WTC11 (cell line): ENCODE measurements around the gene ASB3. TPM values are rescaled to one million over a fixed set of nuclear protein-coding genes. Genes with fewer than 3 reads are reported as not detected.

ENCODE experiments used
- ATAC-seq: fragments of 200-7000 bp; cut with Tn5 transposase; 2 replicates; pipeline ENCODE4 v1.10.0; 2021; ENCODE audit warnings: mild to moderate bottlenecking, moderate library complexity
- CTCF ChIA-PET: fragments of 300-600 bp; sonication (Branson Sonifier 250); formaldehyde crosslinking; loops from one replicate; lab custom pipeline; 2021; ENCODE audit warnings: antibody characterized with exemption; lab: Charles Lee
- POLR2A ChIA-PET: fragments of 350-600 bp; sonication (Branson Sonifier 250); formaldehyde crosslinking; loops from one replicate; lab custom pipeline; 2021; ENCODE audit warnings: antibody characterized with exemption; lab: Charles Lee
- DNase-seq: peaks from one replicate; pipeline ENCODE4 v3.0.0; 2021; ENCODE audit warnings: low spot score
- H3K27ac Mint-ChIP-seq: 2 replicates; pipeline ENCODE4 v1.8.0; 2021; ENCODE audit warnings: mixed read lengths
- H3K27me3 Mint-ChIP-seq: 2 replicates; pipeline ENCODE4 v1.8.0; 2021; ENCODE audit warnings: low read depth, mild to moderate bottlenecking, moderate library complexity, mixed read lengths
- H3K36me3 Mint-ChIP-seq: 2 replicates; pipeline ENCODE4 v1.8.0; 2021; ENCODE audit warnings: mixed read lengths
- H3K4me1 Mint-ChIP-seq: 2 replicates; pipeline ENCODE4 v1.8.0; 2022; ENCODE audit warnings: mixed read lengths
- H3K4me3 Mint-ChIP-seq: 2 replicates; pipeline ENCODE4 v1.8.0; 2021; ENCODE audit warnings: mild to moderate bottlenecking, moderate library complexity, mixed read lengths
- H3K9me3 Mint-ChIP-seq: 2 replicates; pipeline ENCODE4 v1.8.0; 2021; ENCODE audit warnings: mixed read lengths
- ESRRA ChIP-seq: sonication (generic); formaldehyde crosslinking; IDR thresholded peaks from 2 replicates; pipeline ENCODE4 v1.8.1; 2022; ENCODE audit warnings: mild to moderate bottlenecking, missing genetic modification reagents, borderline replicate concordance
- ETV6 ChIP-seq: sonication (generic); formaldehyde crosslinking; IDR thresholded peaks from 2 replicates; pipeline ENCODE4 v1.8.1; 2022; ENCODE audit warnings: mild to moderate bottlenecking, missing genetic modification reagents
- NR2C2 ChIP-seq: sonication (generic); formaldehyde crosslinking; IDR thresholded peaks from 2 replicates; pipeline ENCODE4 v1.8.0; 2022; ENCODE audit warnings: mild to moderate bottlenecking, missing genetic modification reagents
- OVOL2 ChIP-seq: fragments of 250-450 bp; sonication (Bioruptor Pico); IDR thresholded peaks from 2 replicates; pipeline ENCODE4 v1.9.0; 2021; ENCODE audit warnings: mild to moderate bottlenecking, borderline replicate concordance
- ZNF416 ChIP-seq: fragments of 250-450 bp; sonication (Bioruptor Pico); IDR thresholded peaks from 2 replicates; pipeline ENCODE4 v1.9.0; 2021; ENCODE audit warnings: mild to moderate bottlenecking, inconsistent platforms
- total RNA-seq: library from RNA; stranded (reverse); gene quantifications from 3 replicates; pipeline ENCODE4 v1.2.3, GENCODE V29; 2021
- TF ChIP-seq, protein P1 (sequence below): sonication (generic); formaldehyde crosslinking; IDR thresholded peaks from 2 replicates; pipeline ENCODE4 v1.8.0; 2023; ENCODE audit warnings: missing genetic modification reagents, mild to moderate bottlenecking, borderline replicate concordance
- TF ChIP-seq, protein P2 (sequence below): fragments of 250-450 bp; sonication (Bioruptor Pico); IDR thresholded peaks from 2 replicates; pipeline ENCODE4 v1.8.0; 2021; ENCODE audit warnings: mild to moderate bottlenecking
- TF ChIP-seq, protein P3 (sequence below): sonication (generic); formaldehyde crosslinking; IDR thresholded peaks from 2 replicates; pipeline ENCODE4 v1.8.1; 2023; ENCODE audit warnings: mild to moderate bottlenecking, missing genetic modification reagents
- TF ChIP-seq, protein P4 (sequence below): fragments of 250-450 bp; sonication (Bioruptor Pico); IDR thresholded peaks from 2 replicates; pipeline ENCODE4 v1.9.0; 2021; ENCODE audit warnings: mild to moderate bottlenecking, borderline replicate concordance
- TF ChIP-seq, protein P5 (sequence below): sonication (generic); formaldehyde crosslinking; IDR thresholded peaks from 2 replicates; pipeline ENCODE4 v1.8.0; 2023; ENCODE audit warnings: mild to moderate bottlenecking, missing genetic modification reagents
- TF ChIP-seq, protein P6 (sequence below): sonication (generic); formaldehyde crosslinking; IDR thresholded peaks from 2 replicates; pipeline ENCODE4 v1.8.1; 2022; ENCODE audit warnings: mild to moderate bottlenecking, moderate library complexity, missing genetic modification reagents
- TF ChIP-seq, protein P7 (sequence below): sonication (generic); formaldehyde crosslinking; IDR thresholded peaks from 2 replicates; pipeline ENCODE4 v1.8.0; 2022; ENCODE audit warnings: mild to moderate bottlenecking, missing genetic modification reagents
- TF ChIP-seq, protein P8 (sequence below): sonication (generic); formaldehyde crosslinking; IDR thresholded peaks from 2 replicates; pipeline ENCODE4 v1.8.1; 2023; ENCODE audit warnings: mild to moderate bottlenecking, missing genetic modification reagents, borderline replicate concordance
- TF ChIP-seq, protein P9 (sequence below): sonication (generic); formaldehyde crosslinking; IDR thresholded peaks from 2 replicates; pipeline ENCODE4 v1.8.1; 2023; ENCODE audit warnings: mild to moderate bottlenecking, missing genetic modification reagents, moderate library complexity

ASB3 gene
- total RNA-seq, 1 experiment from 2014 or later: 30.2 TPM

DNA sequence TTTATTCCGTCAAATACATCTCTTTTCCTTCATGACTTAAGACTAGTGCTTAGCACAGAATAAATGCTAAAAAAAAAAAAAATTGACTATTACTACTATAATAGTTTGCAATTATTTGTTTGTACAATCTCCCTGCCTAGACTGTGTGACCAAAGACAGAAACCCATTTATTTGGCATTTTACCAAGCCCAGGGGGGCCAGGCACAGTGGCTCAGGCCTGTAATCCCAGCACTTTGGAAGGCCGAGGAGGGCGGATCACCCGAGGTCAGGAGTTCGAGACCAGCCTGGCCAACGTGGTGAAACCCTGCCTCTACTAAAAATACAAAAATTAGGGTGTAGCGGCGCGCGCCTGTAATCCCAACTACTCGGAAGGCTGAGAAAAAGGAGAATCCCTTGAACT, 1.4 kb downstream of the ASB3 start (continued):
- TF ChIP-seq, protein P1, sequence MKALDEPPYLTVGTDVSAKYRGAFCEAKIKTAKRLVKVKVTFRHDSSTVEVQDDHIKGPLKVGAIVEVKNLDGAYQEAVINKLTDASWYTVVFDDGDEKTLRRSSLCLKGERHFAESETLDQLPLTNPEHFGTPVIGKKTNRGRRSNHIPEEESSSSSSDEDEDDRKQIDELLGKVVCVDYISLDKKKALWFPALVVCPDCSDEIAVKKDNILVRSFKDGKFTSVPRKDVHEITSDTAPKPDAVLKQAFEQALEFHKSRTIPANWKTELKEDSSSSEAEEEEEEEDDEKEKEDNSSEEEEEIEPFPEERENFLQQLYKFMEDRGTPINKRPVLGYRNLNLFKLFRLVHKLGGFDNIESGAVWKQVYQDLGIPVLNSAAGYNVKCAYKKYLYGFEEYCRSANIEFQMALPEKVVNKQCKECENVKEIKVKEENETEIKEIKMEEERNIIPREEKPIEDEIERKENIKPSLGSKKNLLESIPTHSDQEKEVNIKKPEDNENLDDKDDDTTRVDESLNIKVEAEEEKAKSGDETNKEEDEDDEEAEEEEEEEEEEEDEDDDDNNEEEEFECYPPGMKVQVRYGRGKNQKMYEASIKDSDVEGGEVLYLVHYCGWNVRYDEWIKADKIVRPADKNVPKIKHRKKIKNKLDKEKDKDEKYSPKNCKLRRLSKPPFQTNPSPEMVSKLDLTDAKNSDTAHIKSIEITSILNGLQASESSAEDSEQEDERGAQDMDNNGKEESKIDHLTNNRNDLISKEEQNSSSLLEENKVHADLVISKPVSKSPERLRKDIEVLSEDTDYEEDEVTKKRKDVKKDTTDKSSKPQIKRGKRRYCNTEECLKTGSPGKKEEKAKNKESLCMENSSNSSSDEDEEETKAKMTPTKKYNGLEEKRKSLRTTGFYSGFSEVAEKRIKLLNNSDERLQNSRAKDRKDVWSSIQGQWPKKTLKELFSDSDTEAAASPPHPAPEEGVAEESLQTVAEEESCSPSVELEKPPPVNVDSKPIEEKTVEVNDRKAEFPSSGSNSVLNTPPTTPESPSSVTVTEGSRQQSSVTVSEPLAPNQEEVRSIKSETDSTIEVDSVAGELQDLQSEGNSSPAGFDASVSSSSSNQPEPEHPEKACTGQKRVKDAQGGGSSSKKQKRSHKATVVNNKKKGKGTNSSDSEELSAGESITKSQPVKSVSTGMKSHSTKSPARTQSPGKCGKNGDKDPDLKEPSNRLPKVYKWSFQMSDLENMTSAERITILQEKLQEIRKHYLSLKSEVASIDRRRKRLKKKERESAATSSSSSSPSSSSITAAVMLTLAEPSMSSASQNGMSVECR (CRISPR knock-in tag): no peak
- TF ChIP-seq ZNF416 (CRISPR knock-in tag): no peak

DNA sequence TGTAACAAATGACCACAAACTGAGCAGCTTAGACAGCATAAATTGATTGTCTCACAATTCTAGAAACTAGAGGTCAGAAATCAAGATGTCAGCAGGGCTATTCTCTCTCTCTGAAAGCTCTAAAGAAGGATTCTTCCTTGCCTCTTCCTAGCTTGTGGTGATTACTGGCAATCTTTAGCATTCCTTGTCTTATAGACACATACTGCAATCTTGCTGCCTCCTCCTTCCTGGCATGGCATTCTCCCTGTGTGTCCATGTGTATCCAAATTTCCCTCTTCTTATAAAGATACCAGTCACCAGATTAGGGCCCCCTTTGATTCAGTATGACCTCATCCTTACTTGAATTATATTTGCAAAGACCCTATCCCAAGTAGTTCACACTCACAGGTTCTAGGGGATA, 2.3 kb downstream of the ASB3 start:
- POLR2A ChIA-PET: no interaction called here
- H3K4me3 Mint-ChIP-seq: peak overlapping the region; percentile 98
- peak overlapping the region; percentile 27 for H3K27ac Mint-ChIP-seq
- H3K9me3 Mint-ChIP-seq: no peaks in the 10 kb centered on the region
- CTCF ChIA-PET: no interaction called here
- peaks cover 18% of the 10 kb centered on the region for H3K36me3 Mint-ChIP-seq
- peaks cover 44% of the 10 kb centered on the region for H3K4me1 Mint-ChIP-seq
- DNase-seq (no peak), ATAC-seq (no peak)
- H3K27me3 Mint-ChIP-seq: no peaks in the 10 kb centered on the region
- TF ChIP-seq OVOL2 (CRISPR knock-in tag) (no peak), ESRRA (CRISPR knock-in tag) (no peak), ETV6 (CRISPR knock-in tag) (no peak), NR2C2 (CRISPR knock-in tag) (no peak)
- TF ChIP-seq, protein P2, sequence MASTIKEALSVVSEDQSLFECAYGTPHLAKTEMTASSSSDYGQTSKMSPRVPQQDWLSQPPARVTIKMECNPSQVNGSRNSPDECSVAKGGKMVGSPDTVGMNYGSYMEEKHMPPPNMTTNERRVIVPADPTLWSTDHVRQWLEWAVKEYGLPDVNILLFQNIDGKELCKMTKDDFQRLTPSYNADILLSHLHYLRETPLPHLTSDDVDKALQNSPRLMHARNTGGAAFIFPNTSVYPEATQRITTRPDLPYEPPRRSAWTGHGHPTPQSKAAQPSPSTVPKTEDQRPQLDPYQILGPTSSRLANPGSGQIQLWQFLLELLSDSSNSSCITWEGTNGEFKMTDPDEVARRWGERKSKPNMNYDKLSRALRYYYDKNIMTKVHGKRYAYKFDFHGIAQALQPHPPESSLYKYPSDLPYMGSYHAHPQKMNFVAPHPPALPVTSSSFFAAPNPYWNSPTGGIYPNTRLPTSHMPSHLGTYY (CRISPR knock-in tag): no peak
- TF ChIP-seq, protein P3, sequence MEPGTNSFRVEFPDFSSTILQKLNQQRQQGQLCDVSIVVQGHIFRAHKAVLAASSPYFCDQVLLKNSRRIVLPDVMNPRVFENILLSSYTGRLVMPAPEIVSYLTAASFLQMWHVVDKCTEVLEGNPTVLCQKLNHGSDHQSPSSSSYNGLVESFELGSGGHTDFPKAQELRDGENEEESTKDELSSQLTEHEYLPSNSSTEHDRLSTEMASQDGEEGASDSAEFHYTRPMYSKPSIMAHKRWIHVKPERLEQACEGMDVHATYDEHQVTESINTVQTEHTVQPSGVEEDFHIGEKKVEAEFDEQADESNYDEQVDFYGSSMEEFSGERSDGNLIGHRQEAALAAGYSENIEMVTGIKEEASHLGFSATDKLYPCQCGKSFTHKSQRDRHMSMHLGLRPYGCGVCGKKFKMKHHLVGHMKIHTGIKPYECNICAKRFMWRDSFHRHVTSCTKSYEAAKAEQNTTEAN: no peak
- TF ChIP-seq, protein P4, sequence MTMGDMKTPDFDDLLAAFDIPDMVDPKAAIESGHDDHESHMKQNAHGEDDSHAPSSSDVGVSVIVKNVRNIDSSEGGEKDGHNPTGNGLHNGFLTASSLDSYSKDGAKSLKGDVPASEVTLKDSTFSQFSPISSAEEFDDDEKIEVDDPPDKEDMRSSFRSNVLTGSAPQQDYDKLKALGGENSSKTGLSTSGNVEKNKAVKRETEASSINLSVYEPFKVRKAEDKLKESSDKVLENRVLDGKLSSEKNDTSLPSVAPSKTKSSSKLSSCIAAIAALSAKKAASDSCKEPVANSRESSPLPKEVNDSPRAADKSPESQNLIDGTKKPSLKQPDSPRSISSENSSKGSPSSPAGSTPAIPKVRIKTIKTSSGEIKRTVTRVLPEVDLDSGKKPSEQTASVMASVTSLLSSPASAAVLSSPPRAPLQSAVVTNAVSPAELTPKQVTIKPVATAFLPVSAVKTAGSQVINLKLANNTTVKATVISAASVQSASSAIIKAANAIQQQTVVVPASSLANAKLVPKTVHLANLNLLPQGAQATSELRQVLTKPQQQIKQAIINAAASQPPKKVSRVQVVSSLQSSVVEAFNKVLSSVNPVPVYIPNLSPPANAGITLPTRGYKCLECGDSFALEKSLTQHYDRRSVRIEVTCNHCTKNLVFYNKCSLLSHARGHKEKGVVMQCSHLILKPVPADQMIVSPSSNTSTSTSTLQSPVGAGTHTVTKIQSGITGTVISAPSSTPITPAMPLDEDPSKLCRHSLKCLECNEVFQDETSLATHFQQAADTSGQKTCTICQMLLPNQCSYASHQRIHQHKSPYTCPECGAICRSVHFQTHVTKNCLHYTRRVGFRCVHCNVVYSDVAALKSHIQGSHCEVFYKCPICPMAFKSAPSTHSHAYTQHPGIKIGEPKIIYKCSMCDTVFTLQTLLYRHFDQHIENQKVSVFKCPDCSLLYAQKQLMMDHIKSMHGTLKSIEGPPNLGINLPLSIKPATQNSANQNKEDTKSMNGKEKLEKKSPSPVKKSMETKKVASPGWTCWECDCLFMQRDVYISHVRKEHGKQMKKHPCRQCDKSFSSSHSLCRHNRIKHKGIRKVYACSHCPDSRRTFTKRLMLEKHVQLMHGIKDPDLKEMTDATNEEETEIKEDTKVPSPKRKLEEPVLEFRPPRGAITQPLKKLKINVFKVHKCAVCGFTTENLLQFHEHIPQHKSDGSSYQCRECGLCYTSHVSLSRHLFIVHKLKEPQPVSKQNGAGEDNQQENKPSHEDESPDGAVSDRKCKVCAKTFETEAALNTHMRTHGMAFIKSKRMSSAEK: no peak
- TF ChIP-seq, protein P5, sequence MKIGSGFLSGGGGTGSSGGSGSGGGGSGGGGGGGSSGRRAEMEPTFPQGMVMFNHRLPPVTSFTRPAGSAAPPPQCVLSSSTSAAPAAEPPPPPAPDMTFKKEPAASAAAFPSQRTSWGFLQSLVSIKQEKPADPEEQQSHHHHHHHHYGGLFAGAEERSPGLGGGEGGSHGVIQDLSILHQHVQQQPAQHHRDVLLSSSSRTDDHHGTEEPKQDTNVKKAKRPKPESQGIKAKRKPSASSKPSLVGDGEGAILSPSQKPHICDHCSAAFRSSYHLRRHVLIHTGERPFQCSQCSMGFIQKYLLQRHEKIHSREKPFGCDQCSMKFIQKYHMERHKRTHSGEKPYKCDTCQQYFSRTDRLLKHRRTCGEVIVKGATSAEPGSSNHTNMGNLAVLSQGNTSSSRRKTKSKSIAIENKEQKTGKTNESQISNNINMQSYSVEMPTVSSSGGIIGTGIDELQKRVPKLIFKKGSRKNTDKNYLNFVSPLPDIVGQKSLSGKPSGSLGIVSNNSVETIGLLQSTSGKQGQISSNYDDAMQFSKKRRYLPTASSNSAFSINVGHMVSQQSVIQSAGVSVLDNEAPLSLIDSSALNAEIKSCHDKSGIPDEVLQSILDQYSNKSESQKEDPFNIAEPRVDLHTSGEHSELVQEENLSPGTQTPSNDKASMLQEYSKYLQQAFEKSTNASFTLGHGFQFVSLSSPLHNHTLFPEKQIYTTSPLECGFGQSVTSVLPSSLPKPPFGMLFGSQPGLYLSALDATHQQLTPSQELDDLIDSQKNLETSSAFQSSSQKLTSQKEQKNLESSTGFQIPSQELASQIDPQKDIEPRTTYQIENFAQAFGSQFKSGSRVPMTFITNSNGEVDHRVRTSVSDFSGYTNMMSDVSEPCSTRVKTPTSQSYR (CRISPR knock-in tag): no peak
- TF ChIP-seq, protein P6, sequence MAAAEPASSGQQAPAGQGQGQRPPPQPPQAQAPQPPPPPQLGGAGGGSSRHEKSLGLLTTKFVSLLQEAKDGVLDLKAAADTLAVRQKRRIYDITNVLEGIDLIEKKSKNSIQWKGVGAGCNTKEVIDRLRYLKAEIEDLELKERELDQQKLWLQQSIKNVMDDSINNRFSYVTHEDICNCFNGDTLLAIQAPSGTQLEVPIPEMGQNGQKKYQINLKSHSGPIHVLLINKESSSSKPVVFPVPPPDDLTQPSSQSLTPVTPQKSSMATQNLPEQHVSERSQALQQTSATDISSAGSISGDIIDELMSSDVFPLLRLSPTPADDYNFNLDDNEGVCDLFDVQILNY (CRISPR knock-in tag): no peak
- TF ChIP-seq, protein P7, sequence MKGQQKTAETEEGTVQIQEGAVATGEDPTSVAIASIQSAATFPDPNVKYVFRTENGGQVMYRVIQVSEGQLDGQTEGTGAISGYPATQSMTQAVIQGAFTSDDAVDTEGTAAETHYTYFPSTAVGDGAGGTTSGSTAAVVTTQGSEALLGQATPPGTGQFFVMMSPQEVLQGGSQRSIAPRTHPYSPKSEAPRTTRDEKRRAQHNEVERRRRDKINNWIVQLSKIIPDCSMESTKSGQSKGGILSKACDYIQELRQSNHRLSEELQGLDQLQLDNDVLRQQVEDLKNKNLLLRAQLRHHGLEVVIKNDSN (CRISPR knock-in tag): no peak
- TF ChIP-seq, protein P8, sequence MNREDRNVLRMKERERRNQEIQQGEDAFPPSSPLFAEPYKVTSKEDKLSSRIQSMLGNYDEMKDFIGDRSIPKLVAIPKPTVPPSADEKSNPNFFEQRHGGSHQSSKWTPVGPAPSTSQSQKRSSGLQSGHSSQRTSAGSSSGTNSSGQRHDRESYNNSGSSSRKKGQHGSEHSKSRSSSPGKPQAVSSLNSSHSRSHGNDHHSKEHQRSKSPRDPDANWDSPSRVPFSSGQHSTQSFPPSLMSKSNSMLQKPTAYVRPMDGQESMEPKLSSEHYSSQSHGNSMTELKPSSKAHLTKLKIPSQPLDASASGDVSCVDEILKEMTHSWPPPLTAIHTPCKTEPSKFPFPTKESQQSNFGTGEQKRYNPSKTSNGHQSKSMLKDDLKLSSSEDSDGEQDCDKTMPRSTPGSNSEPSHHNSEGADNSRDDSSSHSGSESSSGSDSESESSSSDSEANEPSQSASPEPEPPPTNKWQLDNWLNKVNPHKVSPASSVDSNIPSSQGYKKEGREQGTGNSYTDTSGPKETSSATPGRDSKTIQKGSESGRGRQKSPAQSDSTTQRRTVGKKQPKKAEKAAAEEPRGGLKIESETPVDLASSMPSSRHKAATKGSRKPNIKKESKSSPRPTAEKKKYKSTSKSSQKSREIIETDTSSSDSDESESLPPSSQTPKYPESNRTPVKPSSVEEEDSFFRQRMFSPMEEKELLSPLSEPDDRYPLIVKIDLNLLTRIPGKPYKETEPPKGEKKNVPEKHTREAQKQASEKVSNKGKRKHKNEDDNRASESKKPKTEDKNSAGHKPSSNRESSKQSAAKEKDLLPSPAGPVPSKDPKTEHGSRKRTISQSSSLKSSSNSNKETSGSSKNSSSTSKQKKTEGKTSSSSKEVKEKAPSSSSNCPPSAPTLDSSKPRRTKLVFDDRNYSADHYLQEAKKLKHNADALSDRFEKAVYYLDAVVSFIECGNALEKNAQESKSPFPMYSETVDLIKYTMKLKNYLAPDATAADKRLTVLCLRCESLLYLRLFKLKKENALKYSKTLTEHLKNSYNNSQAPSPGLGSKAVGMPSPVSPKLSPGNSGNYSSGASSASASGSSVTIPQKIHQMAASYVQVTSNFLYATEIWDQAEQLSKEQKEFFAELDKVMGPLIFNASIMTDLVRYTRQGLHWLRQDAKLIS (CRISPR knock-in tag): no peak
- TF ChIP-seq, protein P9, sequence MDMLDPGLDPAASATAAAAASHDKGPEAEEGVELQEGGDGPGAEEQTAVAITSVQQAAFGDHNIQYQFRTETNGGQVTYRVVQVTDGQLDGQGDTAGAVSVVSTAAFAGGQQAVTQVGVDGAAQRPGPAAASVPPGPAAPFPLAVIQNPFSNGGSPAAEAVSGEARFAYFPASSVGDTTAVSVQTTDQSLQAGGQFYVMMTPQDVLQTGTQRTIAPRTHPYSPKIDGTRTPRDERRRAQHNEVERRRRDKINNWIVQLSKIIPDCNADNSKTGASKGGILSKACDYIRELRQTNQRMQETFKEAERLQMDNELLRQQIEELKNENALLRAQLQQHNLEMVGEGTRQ (CRISPR knock-in tag): no peak
